GM23338 (cell line): ENCODE measurements around the gene GPR4.

Experiments used
- CREB1 ChIP-seq: fragments of 250-450 bp; sonication (Bioruptor Pico); IDR thresholded peaks from 2 replicates; pipeline ENCODE4 v1.5.0; 2020; ENCODE audit warnings: low read depth, mild to moderate bottlenecking, moderate library complexity
- CTCF ChIP-seq, 2 experiments: fragments of 200-600 bp in 1 of 2; sonication (generic) in 1 of 2; conservative IDR thresholded peaks; 2 replicates each; pipeline versions ENCODE4 v1.5.1 to v1.6.1; 2016 to 2017; ENCODE audit warnings: antibody characterized with exemption in 2 of 2, low read depth in 2 of 2, mild to moderate bottlenecking in 2 of 2, moderate library complexity in 1 of 2
- EZH2 ChIP-seq: fragments of 200-600 bp; sonication (generic); IDR thresholded peaks from one replicate; pipeline ENCODE4 v1.8.0; 2017; ENCODE audit warnings: antibody characterized with exemption, mild to moderate bottlenecking, low read depth; ENCODE audit not compliant: unreplicated experiment
- EZH2phosphoT487 ChIP-seq: fragments of 200-600 bp; sonication (generic); IDR thresholded peaks from one replicate; pipeline ENCODE4 v1.8.1; 2018; ENCODE audit warnings: antibody characterized with exemption; ENCODE audit not compliant: unreplicated experiment
- JUNB ChIP-seq: IDR thresholded peaks from one replicate; pipeline ENCODE4 v1.6.1; 2016; ENCODE audit warnings: antibody characterized with exemption; ENCODE audit not compliant: unreplicated experiment
- NANOG ChIP-seq: IDR thresholded peaks from 2 replicates; pipeline ENCODE4 v1.6.1; 2016; ENCODE audit warnings: antibody characterized with exemption, borderline replicate concordance
- POLR2AphosphoS5 ChIP-seq: IDR thresholded peaks from 2 replicates; pipeline ENCODE4 v1.6.1; 2016; ENCODE audit warnings: antibody characterized with exemption, low read depth
- STAT1 ChIP-seq: IDR thresholded peaks from one replicate; pipeline ENCODE4 v1.6.1; 2016; ENCODE audit warnings: antibody characterized with exemption; ENCODE audit not compliant: unreplicated experiment
- ZNF114 ChIP-seq: fragments of 250-450 bp; sonication (Bioruptor Pico); IDR thresholded peaks from 2 replicates; pipeline ENCODE4 v1.5.0; 2020; ENCODE audit warnings: mild to moderate bottlenecking, moderate library complexity
- ZNF331 ChIP-seq: fragments of 250-450 bp; sonication (Bioruptor Pico); IDR thresholded peaks from 2 replicates; pipeline ENCODE4 v1.5.0; 2020; ENCODE audit warnings: low read depth, mild to moderate bottlenecking, moderate library complexity
- TF ChIP-seq, protein P1 (sequence below): IDR thresholded peaks from one replicate; pipeline ENCODE4 v1.6.1; 2018; ENCODE audit warnings: antibody characterized with exemption; ENCODE audit not compliant: unreplicated experiment

GRCh38 chr19:45571457-45572220 is 30.4 kb downstream of the GPR4 start:
- no peak for TF ChIP-seq CTCF (conservative IDR thresholded peaks at IDR 0.05; ENCODE audit: low read depth in 2 of 2)
- no peak for TF ChIP-seq EZH2
- TF ChIP-seq ZNF114 (CRISPR knock-in tag), result no peak
- TF ChIP-seq, protein P1, sequence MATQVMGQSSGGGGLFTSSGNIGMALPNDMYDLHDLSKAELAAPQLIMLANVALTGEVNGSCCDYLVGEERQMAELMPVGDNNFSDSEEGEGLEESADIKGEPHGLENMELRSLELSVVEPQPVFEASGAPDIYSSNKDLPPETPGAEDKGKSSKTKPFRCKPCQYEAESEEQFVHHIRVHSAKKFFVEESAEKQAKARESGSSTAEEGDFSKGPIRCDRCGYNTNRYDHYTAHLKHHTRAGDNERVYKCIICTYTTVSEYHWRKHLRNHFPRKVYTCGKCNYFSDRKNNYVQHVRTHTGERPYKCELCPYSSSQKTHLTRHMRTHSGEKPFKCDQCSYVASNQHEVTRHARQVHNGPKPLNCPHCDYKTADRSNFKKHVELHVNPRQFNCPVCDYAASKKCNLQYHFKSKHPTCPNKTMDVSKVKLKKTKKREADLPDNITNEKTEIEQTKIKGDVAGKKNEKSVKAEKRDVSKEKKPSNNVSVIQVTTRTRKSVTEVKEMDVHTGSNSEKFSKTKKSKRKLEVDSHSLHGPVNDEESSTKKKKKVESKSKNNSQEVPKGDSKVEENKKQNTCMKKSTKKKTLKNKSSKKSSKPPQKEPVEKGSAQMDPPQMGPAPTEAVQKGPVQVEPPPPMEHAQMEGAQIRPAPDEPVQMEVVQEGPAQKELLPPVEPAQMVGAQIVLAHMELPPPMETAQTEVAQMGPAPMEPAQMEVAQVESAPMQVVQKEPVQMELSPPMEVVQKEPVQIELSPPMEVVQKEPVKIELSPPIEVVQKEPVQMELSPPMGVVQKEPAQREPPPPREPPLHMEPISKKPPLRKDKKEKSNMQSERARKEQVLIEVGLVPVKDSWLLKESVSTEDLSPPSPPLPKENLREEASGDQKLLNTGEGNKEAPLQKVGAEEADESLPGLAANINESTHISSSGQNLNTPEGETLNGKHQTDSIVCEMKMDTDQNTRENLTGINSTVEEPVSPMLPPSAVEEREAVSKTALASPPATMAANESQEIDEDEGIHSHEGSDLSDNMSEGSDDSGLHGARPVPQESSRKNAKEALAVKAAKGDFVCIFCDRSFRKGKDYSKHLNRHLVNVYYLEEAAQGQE, result no peak
- no peak for TF ChIP-seq STAT1
- TF ChIP-seq POLR2AphosphoS5, result no peak
- TF ChIP-seq EZH2phosphoT487, result no peak
- no peak for TF ChIP-seq NANOG
- TF ChIP-seq JUNB, result no peak
- TF ChIP-seq ZNF331 (CRISPR knock-in tag), result no peak
- no peak for TF ChIP-seq CREB1 (CRISPR knock-in tag)
